SK-N-SH (cell line): Measurements from ENCODE around the gene NDUFB2. TPM values are rescaled to one million over a fixed set of nuclear protein-coding genes. Genes with fewer than 3 reads are reported as not detected.

Experiments
- CTCF ChIA-PET: fragments of 300-600, 350-600 bp; formaldehyde crosslinking; extraction: SDS; loops from one replicate; lab custom pipeline; 2021; lab: Yijun Ruan, JAX
- POLR2A ChIA-PET: fragments of 350-600 bp; sonication (Branson Sonifier 250); formaldehyde crosslinking; extraction: SDS; loops from one replicate; lab custom pipeline; 2020; ENCODE audit warnings: antibody characterized with exemption, inconsistent platforms; lab: Yijun Ruan, JAX
- DNase-seq: peaks from one replicate; pipeline ENCODE4 v3.0.0; 2012
- H2AFZ ChIP-seq: fragments of 200-600 bp; sonication (generic); 2 replicates; pipeline ENCODE4 v1.8.1; 2016; ENCODE audit warnings: antibody characterized with exemption, mild to moderate bottlenecking, low read depth
- H3F3A ChIP-seq: fragments of 200-600 bp; sonication (generic); replicated peaks from 2 replicates; pipeline ENCODE3; 2016; ENCODE audit warnings: antibody characterized with exemption, mild to moderate bottlenecking; ENCODE audit not compliant: insufficient read depth
- H3K27ac ChIP-seq, 2 experiments: fragments of 200-500 bp in 1 of 2; fragments of 200-600 bp in 1 of 2; sonication (Bioruptor generic) in 1 of 2; sonication (generic), shearing (Covaris generic) in 1 of 2; 2 replicates each; pipeline versions ENCODE4 v1.5.1 to v1.6.1; 2014 to 2016; ENCODE audit warnings: low read depth in 2 of 2, inconsistent platforms in 1 of 2, low read length in 1 of 2, mild to moderate bottlenecking in 1 of 2, mixed read lengths in 1 of 2
- H3K27me3 ChIP-seq: fragments of 200-600 bp; sonication (generic), shearing (Covaris generic); 2 replicates; pipeline ENCODE4 v1.6.1; 2016; ENCODE audit warnings: mixed run types; ENCODE audit not compliant: insufficient read depth
- H3K36me3 ChIP-seq, 2 experiments: fragments of 200-500 bp in 1 of 2; fragments of 200-600 bp in 1 of 2; sonication (Bioruptor generic) in 1 of 2; sonication (generic) in 1 of 2; replicated peaks in 1 of 2; 2 replicates each; pipeline versions ENCODE3 to v1.5.1; 2014 to 2016; ENCODE audit warnings: low read length in 1 of 2, mild to moderate bottlenecking in 1 of 2; ENCODE audit not compliant: insufficient read depth in 2 of 2, control insufficient read depth in 1 of 2
- H3K4me1 ChIP-seq, 2 experiments: fragments of 200-500 bp in 1 of 2; fragments of 200-600 bp in 1 of 2; sonication (Bioruptor generic) in 1 of 2; sonication (generic), shearing (Covaris generic) in 1 of 2; 2 replicates each; pipeline versions ENCODE4 v1.5.1 to v1.6.1; 2014 to 2016; ENCODE audit warnings: low read depth in 1 of 2, low read length in 1 of 2, mixed run types in 1 of 2; ENCODE audit not compliant: insufficient read depth in 2 of 2, control insufficient read depth in 1 of 2
- H3K4me2 ChIP-seq: fragments of 200-600 bp; sonication (generic), shearing (Covaris generic); 2 replicates; pipeline ENCODE4 v1.6.1; 2017; ENCODE audit warnings: mixed run types
- H3K4me3 ChIP-seq, 2 experiments: fragments of 200-500 bp in 1 of 2; fragments of 200-600 bp in 1 of 2; sonication (Bioruptor generic) in 1 of 2; sonication (generic), shearing (Covaris generic) in 1 of 2; 2 replicates each; pipeline versions ENCODE4 v1.5.1 to v1.8.1; 2014 to 2016; ENCODE audit warnings: low read depth in 2 of 2, inconsistent platforms in 1 of 2, low read length in 1 of 2, mild to moderate bottlenecking in 1 of 2, mixed read lengths in 1 of 2, moderate library complexity in 1 of 2
- H3K79me2 ChIP-seq: fragments of 200-600 bp; sonication (generic); 2 replicates; pipeline ENCODE4 v1.8.1; 2017; ENCODE audit warnings: mild to moderate bottlenecking; ENCODE audit not compliant: insufficient read depth
- H3K9ac ChIP-seq: fragments of 200-600 bp; sonication (generic); 2 replicates; pipeline ENCODE4 v1.6.1; 2017; ENCODE audit warnings: mixed run types
- H3K9me2 ChIP-seq: fragments of 200-600 bp; sonication (generic); 2 replicates; pipeline ENCODE4 v1.6.1; 2017; ENCODE audit warnings: mixed run types
- H3K9me3 ChIP-seq: fragments of 200-600 bp; sonication (generic); 2 replicates; pipeline ENCODE4 v1.6.1; 2017; ENCODE audit warnings: mixed run types, mild to moderate bottlenecking, moderate library complexity
- H4K20me1 ChIP-seq: fragments of 200-600 bp; sonication (generic); 2 replicates; pipeline ENCODE4 v1.6.1; 2017; ENCODE audit warnings: mild to moderate bottlenecking, mixed run types; ENCODE audit not compliant: insufficient read depth
- EP300 ChIP-seq, 2 experiments: IDR thresholded peaks; 2 replicates each; pipeline versions ENCODE4 v1.4.0 to v1.6.1; 2012; ENCODE audit warnings: borderline replicate concordance in 1 of 2, low read depth in 1 of 2, low read length in 1 of 2
- FOSL2 ChIP-seq: IDR thresholded peaks from 2 replicates; pipeline ENCODE4 v1.4.0; 2012; ENCODE audit warnings: low read depth, mild to moderate bottlenecking, moderate library complexity, borderline replicate concordance
- GABPA ChIP-seq: IDR thresholded peaks from 2 replicates; pipeline ENCODE4 v1.4.0; 2012; ENCODE audit warnings: low read depth, mild to moderate bottlenecking
- GATA2 ChIP-seq: sonication (generic); formaldehyde crosslinking; IDR thresholded peaks from 2 replicates; pipeline ENCODE4 v1.5.0; 2020; ENCODE audit warnings: mild to moderate bottlenecking, missing genetic modification reagents
- MEF2A ChIP-seq: IDR thresholded peaks from 2 replicates; pipeline ENCODE4 v1.4.0; 2012; ENCODE audit warnings: low read depth, borderline replicate concordance
- MXI1 ChIP-seq: IDR thresholded peaks from 2 replicates; pipeline ENCODE4 v1.6.1; 2012; ENCODE audit warnings: mild to moderate bottlenecking, low read depth, low read length, improper control_type of control experiment
- NFIC ChIP-seq: IDR thresholded peaks from 2 replicates; pipeline ENCODE4 v1.4.0; 2012; ENCODE audit warnings: borderline replicate concordance
- NRF1 ChIP-seq: IDR thresholded peaks from 2 replicates; pipeline ENCODE4 v1.6.1; 2012; ENCODE audit warnings: low read depth, mild to moderate bottlenecking, low read length
- POLR2AphosphoS5 ChIP-seq: IDR thresholded peaks from 2 replicates; pipeline ENCODE4 v1.6.1; 2012; ENCODE audit warnings: low read depth, low read length
- RCOR1 ChIP-seq: fragments of 150-350 bp; IDR thresholded peaks from 2 replicates; pipeline ENCODE4 v1.6.1; 2017; ENCODE audit warnings: antibody characterized with exemption, low read length
- RFX5 ChIP-seq: IDR thresholded peaks from 2 replicates; pipeline ENCODE4 v1.6.1; 2012; ENCODE audit warnings: mild to moderate bottlenecking, improper control_type of control experiment, low read length
- RXRA ChIP-seq: IDR thresholded peaks from 2 replicates; pipeline ENCODE4 v1.4.0; 2012; ENCODE audit warnings: low read depth, mild to moderate bottlenecking, borderline replicate concordance
- SIN3A ChIP-seq: IDR thresholded peaks from 2 replicates; pipeline ENCODE4 v1.6.1; 2012; ENCODE audit warnings: low read depth, mild to moderate bottlenecking, low read length, moderate library complexity, borderline replicate concordance
- SMC3 ChIP-seq: IDR thresholded peaks from 2 replicates; pipeline ENCODE4 v1.6.1; 2012; ENCODE audit warnings: low read depth, low read length, improper control_type of control experiment
- TCF12 ChIP-seq: IDR thresholded peaks from 2 replicates; pipeline ENCODE4 v1.4.0; 2012
- WGBS: methylation state at CpG from one replicate; pipeline ENCODE4 v1.1.6; 2017; ENCODE audit warnings: low lambda C conversion rate; 5-methylcytosine and 5-hydroxymethylcytosine counted together
- polyA plus RNA-seq, 3 experiments: library from polyadenylated mRNA; depleted of rRNA; stranded (reverse); fragments of >200 nt; gene quantifications; 2 replicates each; pipeline ENCODE4 v1.2.3, GENCODE V29; 2012
- TF ChIP-seq, protein P1 (sequence below): IDR thresholded peaks from 2 replicates; pipeline ENCODE4; 2012
- TF ChIP-seq, protein P2 (sequence below): fragments of 150-350 bp; IDR thresholded peaks from 2 replicates; pipeline ENCODE4 v1.6.1; 2017; ENCODE audit warnings: antibody characterized with exemption, low read length, low read depth, borderline replicate concordance
- TF ChIP-seq, protein P3 (sequence below): fragments of 200-600 bp; sonication (generic); IDR thresholded peaks from 2 replicates; pipeline ENCODE4 v1.6.1; 2017; ENCODE audit warnings: antibody characterized with exemption, mild to moderate bottlenecking, moderate library complexity
- TF ChIP-seq, protein P4 (sequence below): IDR thresholded peaks from 2 replicates; pipeline ENCODE4 v1.4.0; 2012; ENCODE audit warnings: low read depth
- TF ChIP-seq, protein P5 (sequence below): fragments of 150-350 bp; IDR thresholded peaks from 2 replicates; pipeline ENCODE4 v1.6.1; 2016; ENCODE audit warnings: mild to moderate bottlenecking, low read depth, low read length

The NDUFB2 gene
- polyA plus RNA-seq, 1 of the 3 experiments (the other 2 are of a cell fraction), result 1,214 TPM

DNA sequence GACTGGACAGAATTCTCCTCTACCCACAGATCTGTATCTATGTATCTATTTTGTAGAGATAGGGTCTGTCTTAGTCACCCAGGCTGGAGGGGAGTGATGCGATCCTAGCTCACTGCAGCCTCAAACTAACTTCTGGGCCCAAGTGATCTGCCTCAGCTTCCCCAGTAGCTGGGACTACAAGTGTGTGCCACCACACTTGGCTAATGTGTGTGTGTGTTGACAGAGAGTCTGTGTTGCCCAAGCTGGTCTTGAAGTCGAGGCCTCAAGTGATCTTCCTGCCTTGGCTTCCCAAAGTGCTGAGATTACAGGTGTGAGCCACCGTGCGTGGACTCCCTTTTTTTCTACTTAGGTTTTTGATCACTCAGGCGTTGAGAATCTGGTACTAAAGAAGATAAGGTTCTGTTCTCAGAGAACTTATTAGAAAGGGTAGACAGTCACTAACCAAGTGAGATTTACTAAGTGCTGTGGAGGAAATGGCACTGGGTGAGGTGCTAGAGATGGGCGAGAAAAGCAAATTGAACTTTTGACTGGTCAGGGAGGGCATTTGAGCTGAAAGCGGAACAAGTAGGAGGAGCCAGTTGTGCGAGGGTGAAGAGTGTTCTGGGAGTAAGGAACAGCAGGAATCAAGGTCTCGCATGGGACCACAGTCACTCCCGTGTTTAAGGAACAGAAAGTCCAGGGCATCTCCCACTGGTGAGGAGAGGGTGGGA, 18.0 kb downstream of the NDUFB2 start (continued):
- TF ChIP-seq, protein P1, sequence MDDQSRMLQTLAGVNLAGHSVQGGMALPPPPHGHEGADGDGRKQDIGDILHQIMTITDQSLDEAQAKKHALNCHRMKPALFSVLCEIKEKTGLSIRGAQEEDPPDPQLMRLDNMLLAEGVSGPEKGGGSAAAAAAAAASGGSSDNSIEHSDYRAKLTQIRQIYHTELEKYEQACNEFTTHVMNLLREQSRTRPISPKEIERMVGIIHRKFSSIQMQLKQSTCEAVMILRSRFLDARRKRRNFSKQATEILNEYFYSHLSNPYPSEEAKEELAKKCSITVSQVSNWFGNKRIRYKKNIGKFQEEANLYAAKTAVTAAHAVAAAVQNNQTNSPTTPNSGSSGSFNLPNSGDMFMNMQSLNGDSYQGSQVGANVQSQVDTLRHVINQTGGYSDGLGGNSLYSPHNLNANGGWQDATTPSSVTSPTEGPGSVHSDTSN, result no peak
- no peak for TF ChIP-seq TCF12
- TF ChIP-seq, protein P2, sequence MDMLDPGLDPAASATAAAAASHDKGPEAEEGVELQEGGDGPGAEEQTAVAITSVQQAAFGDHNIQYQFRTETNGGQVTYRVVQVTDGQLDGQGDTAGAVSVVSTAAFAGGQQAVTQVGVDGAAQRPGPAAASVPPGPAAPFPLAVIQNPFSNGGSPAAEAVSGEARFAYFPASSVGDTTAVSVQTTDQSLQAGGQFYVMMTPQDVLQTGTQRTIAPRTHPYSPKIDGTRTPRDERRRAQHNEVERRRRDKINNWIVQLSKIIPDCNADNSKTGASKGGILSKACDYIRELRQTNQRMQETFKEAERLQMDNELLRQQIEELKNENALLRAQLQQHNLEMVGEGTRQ, result no peak
- TF ChIP-seq, protein P3, sequence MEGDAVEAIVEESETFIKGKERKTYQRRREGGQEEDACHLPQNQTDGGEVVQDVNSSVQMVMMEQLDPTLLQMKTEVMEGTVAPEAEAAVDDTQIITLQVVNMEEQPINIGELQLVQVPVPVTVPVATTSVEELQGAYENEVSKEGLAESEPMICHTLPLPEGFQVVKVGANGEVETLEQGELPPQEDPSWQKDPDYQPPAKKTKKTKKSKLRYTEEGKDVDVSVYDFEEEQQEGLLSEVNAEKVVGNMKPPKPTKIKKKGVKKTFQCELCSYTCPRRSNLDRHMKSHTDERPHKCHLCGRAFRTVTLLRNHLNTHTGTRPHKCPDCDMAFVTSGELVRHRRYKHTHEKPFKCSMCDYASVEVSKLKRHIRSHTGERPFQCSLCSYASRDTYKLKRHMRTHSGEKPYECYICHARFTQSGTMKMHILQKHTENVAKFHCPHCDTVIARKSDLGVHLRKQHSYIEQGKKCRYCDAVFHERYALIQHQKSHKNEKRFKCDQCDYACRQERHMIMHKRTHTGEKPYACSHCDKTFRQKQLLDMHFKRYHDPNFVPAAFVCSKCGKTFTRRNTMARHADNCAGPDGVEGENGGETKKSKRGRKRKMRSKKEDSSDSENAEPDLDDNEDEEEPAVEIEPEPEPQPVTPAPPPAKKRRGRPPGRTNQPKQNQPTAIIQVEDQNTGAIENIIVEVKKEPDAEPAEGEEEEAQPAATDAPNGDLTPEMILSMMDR, result no peak
- TF ChIP-seq POLR2AphosphoS5, result no peak

DNA sequence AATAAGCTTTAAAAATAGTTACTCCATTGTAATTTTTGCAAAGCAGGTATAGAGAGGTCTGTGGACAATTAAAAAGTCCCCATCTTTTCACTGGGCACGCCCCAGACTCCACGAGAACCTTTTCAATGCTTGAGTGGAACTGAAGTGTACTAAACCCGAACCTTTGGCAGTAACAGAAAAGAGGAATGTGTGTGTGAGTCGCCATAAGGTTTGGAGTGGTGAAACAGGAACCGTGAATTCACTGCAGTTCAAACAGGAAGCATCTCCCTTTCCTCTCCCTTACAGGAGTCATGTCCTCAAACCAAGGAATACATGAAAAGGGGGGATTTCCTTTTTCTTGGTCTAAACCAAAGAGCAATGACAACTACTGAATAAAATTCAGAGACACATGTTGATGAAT, 23.2 kb downstream of the NDUFB2 start:
- H3K4me1 ChIP-seq, result peaks cover 0 to 2% of the 10 kb centered on the region in 2 experiments; a peak in 2 of 4 replicates
- DNase-seq, result no peak
- TF ChIP-seq NFIC (no peak), FOSL2 (no peak), MXI1 (no peak), GATA2 (CRISPR knock-in tag) (no peak), NRF1 (no peak), SMC3 (no peak), SIN3A (no peak), EP300 (IDR thresholded peaks at IDR 0.05; ENCODE audit: borderline replicate concordance in 1 of 2, low read depth in 1 of 2, low read length in 1 of 2) (no peak), RXRA (no peak), GABPA (no peak), MEF2A (no peak), RFX5 (no peak), RCOR1 (no peak)
- TF ChIP-seq, protein P4, sequence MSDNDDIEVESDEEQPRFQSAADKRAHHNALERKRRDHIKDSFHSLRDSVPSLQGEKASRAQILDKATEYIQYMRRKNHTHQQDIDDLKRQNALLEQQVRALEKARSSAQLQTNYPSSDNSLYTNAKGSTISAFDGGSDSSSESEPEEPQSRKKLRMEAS, result no peak
- TF ChIP-seq, protein P3, result no peak
- TF ChIP-seq, protein P2, result no peak
- TF ChIP-seq, protein P5, sequence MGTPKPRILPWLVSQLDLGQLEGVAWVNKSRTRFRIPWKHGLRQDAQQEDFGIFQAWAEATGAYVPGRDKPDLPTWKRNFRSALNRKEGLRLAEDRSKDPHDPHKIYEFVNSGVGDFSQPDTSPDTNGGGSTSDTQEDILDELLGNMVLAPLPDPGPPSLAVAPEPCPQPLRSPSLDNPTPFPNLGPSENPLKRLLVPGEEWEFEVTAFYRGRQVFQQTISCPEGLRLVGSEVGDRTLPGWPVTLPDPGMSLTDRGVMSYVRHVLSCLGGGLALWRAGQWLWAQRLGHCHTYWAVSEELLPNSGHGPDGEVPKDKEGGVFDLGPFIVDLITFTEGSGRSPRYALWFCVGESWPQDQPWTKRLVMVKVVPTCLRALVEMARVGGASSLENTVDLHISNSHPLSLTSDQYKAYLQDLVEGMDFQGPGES, result no peak
- TF ChIP-seq, all 33 proteins: peak for 0
- Histone ChIP-seq H3K27me3 (no peaks in the 10 kb centered on the region), H3K9me2 (no peaks in the 10 kb centered on the region), H3F3A (no peaks in the 10 kb centered on the region), H3K9me3 (no peaks in the 10 kb centered on the region), H3K4me3 (no peak overlapping the region), H3K9ac (no peak overlapping the region), H2AFZ (no peak overlapping the region), H3K4me2 (no peak overlapping the region), H3K36me3 (peaks cover 9 to 29% of the 10 kb centered on the region in 2 experiments), H3K79me2 (no peaks in the 10 kb centered on the region), H3K27ac (no peak overlapping the region), H4K20me1 (no peaks in the 10 kb centered on the region)
- ChIA-PET CTCF (interaction anchor here (1.0 kb wide), 1 partner anchor 66 kb away, joined by 5 read pairs; no protein-coding TSS in a partner anchor), POLR2A (no interaction called here)
- WGBS, result 81% methylated on average over 5 of the region's 5 CpGs
